Keratinocyte (primary cell): ENCODE data around the gene HRC. TPM values are rescaled to one million over a fixed set of nuclear protein-coding genes. Genes with fewer than 3 reads are reported as not detected.

Experiments
- DNase-seq: peaks from one replicate; pipeline ENCODE4 v3.0.0-alpha.2; 2011; ENCODE audit warnings: low read depth, missing footprints, low spot score
- FAIRE-seq: peaks from 2 replicates; lab custom pipeline; 2011; peaks lifted over from hg19 to GRCh38; lab: Jason Lieb, UNC
- H2AFZ ChIP-seq: 2 replicates; pipeline ENCODE4 v1.6.0; 2012; ENCODE audit warnings: low read length, control low read depth, inconsistent platforms; ENCODE audit not compliant: control insufficient read depth
- H3K27ac ChIP-seq: 2 replicates; pipeline ENCODE4 v1.5.1; 2011; ENCODE audit warnings: low read length; ENCODE audit not compliant: control insufficient read depth, insufficient read depth
- H3K27me3 ChIP-seq: 3 replicates; pipeline ENCODE4 v1.6.0; 2011; ENCODE audit warnings: low read length; ENCODE audit not compliant: control insufficient read depth, insufficient read depth; ENCODE audit errors: extremely low read depth
- H3K36me3 ChIP-seq, 2 experiments: 2 replicates in 1 of 2; 3 replicates in 1 of 2; pipeline ENCODE4 v1.5.1; 2011; ENCODE audit warnings: low read length in 2 of 2, mild to moderate bottlenecking in 1 of 2; ENCODE audit not compliant: control insufficient read depth in 2 of 2, insufficient read depth in 2 of 2; ENCODE audit errors: extremely low read depth in 1 of 2
- H3K4me1 ChIP-seq: 3 replicates; pipeline ENCODE4 v1.5.1; 2011; ENCODE audit warnings: low read length; ENCODE audit not compliant: control insufficient read depth, insufficient read depth; ENCODE audit errors: extremely low read depth
- H3K4me2 ChIP-seq: 3 replicates; pipeline ENCODE4 v1.6.0; 2011; ENCODE audit warnings: low read depth, low read length; ENCODE audit not compliant: control insufficient read depth, insufficient read depth; ENCODE audit errors: extremely low read depth
- H3K4me3 ChIP-seq, 3 experiments: fragments of 200-600 bp in 1 of 3; sonication (generic) in 1 of 3; 2 replicates in 2 of 3; 3 replicates in 1 of 3; pipeline ENCODE4 v1.5.1; 2011 to 2016; ENCODE audit warnings: low read length in 3 of 3, mild to moderate bottlenecking in 3 of 3, control low read depth in 2 of 3, inconsistent platforms in 1 of 3, low read depth in 1 of 3, mixed read lengths in 1 of 3, mixed run types in 1 of 3, moderate library complexity in 1 of 3; ENCODE audit not compliant: control insufficient read depth in 2 of 3, insufficient read depth in 2 of 3; ENCODE audit errors: extremely low read depth in 1 of 3
- H3K79me2 ChIP-seq: 2 replicates; pipeline ENCODE4 v1.6.0; 2012; ENCODE audit warnings: low read length; ENCODE audit not compliant: control insufficient read depth, insufficient read depth
- H3K9ac ChIP-seq: 3 replicates; pipeline ENCODE4 v1.6.0; 2011; ENCODE audit warnings: low read length; ENCODE audit not compliant: control insufficient read depth, insufficient read depth; ENCODE audit errors: extremely low read depth
- H3K9me1 ChIP-seq: 3 replicates; pipeline ENCODE4 v1.6.0; 2011; ENCODE audit warnings: low read length; ENCODE audit not compliant: control insufficient read depth, insufficient read depth; ENCODE audit errors: extremely low read depth
- H3K9me3 ChIP-seq: 2 replicates; pipeline ENCODE4 v1.5.1; 2012; ENCODE audit warnings: low read depth, low read length; ENCODE audit not compliant: control insufficient read depth
- H4K20me1 ChIP-seq: 3 replicates; pipeline ENCODE4 v1.6.0; 2011; ENCODE audit warnings: low read length; ENCODE audit not compliant: control insufficient read depth, insufficient read depth; ENCODE audit errors: extremely low read depth
- CTCF ChIP-seq, 3 experiments: IDR thresholded peaks in 1 of 3; conservative IDR thresholded peaks in 1 of 3; optimal IDR thresholded peaks in 1 of 3; 2 replicates in 2 of 3; 3 replicates in 1 of 3; pipeline versions ENCODE3 to v1.5.1; 2011; ENCODE audit warnings: low read length in 3 of 3, mild to moderate bottlenecking in 3 of 3, moderate library complexity in 2 of 3, control low read depth in 1 of 3, inconsistent platforms in 1 of 3; ENCODE audit not compliant: insufficient read depth in 2 of 3; ENCODE audit errors: extremely low read depth in 1 of 3
- EZH2 ChIP-seq: IDR thresholded peaks from one replicate; pipeline ENCODE4 v1.6.1; 2012; ENCODE audit warnings: inconsistent platforms, mild to moderate bottlenecking, low read length, moderate library complexity
- dilution Hi-C: fragments of 300-500 bp; cut with MboI; formaldehyde crosslinking; loops from one replicate; pipeline ENCODE4 v1.7.0; 2020; ENCODE audit warnings: low sequenced_read_pairs; ENCODE audit not compliant: extremely low pct_ligation_motif_present
- polyA plus RNA-seq, 5 experiments: library from polyadenylated mRNA; depleted of rRNA in 3 of 5; stranded (reverse) in 3 of 5; stranded (forward) in 1 of 5; unstranded in 1 of 5; fragments of >200 nt; gene quantifications; 1 replicate in 1 of 5; 2 replicates in 3 of 5; 3 replicates in 1 of 5; pipeline versions ENCODE4 v1.2.1 to v1.2.3, GENCODE V29; 2011 to 2012; ENCODE audit warnings: missing spikeins in 2 of 5, low read depth in 1 of 5, low replicate concordance in 1 of 5

HRC gene
- polyA plus RNA-seq, 1 donor (not counting 4 experiments of a cell fraction or from before 2014, with no cell fraction given): 0.08 TPM

- H3K9me1 ChIP-seq: no peaks in the 10 kb centered on the region
- no peaks in the 10 kb centered on the region for H3K27me3 ChIP-seq
- peaks cover 23% of the 10 kb centered on the region for H3K4me1 ChIP-seq
- DNase-seq: no peak
- no peak overlapping the region for H3K27ac ChIP-seq
- H3K9me3 ChIP-seq: no peaks in the 10 kb centered on the region
- H3K79me2 ChIP-seq: peaks cover 7% of the 10 kb centered on the region
- dilution Hi-C loops: no loop called here
- no peak overlapping the region for H2AFZ ChIP-seq
- no peak for FAIRE-seq
- no peaks in the 10 kb centered on the region for H3K36me3 ChIP-seq
- H3K4me3 ChIP-seq: no peak overlapping the region
- no peaks in the 10 kb centered on the region for H4K20me1 ChIP-seq
- no peak overlapping the region for H3K9ac ChIP-seq
- no peak overlapping the region for H3K4me2 ChIP-seq
- TF ChIP-seq EZH2 (no peak), CTCF (optimal IDR thresholded peaks at IDR 0.05 in 1 of 3, IDR thresholded peaks at IDR 0.05 in 1 of 3, conservative IDR thresholded peaks at IDR 0.05 in 1 of 3; ENCODE audit: extremely low read depth in 1 of 3, insufficient read depth in 2 of 3, low read length in 3 of 3) (no peak)
Observed at GRCh38 chr19:49154279-49154678, 917 bp downstream of the HRC start.

- H4K20me1 ChIP-seq: no peaks in the 10 kb centered on the region
- H3K9me3 ChIP-seq: no peaks in the 10 kb centered on the region
- H3K9ac ChIP-seq: no peak overlapping the region
- no peak overlapping the region for H3K27ac ChIP-seq
- no peak overlapping the region for H3K4me3 ChIP-seq
- no peak overlapping the region for H2AFZ ChIP-seq
- H3K9me1 ChIP-seq: no peaks in the 10 kb centered on the region
- FAIRE-seq (no peak), DNase-seq (no peak)
- H3K4me2 ChIP-seq: no peak overlapping the region
- H3K79me2 ChIP-seq: peaks cover 5% of the 10 kb centered on the region
- no peak for TF ChIP-seq CTCF (optimal IDR thresholded peaks at IDR 0.05 in 1 of 3, IDR thresholded peaks at IDR 0.05 in 1 of 3, conservative IDR thresholded peaks at IDR 0.05 in 1 of 3; ENCODE audit: extremely low read depth in 1 of 3, insufficient read depth in 2 of 3, low read length in 3 of 3)
- TF ChIP-seq EZH2: no peak
- H3K4me1 ChIP-seq: peaks cover 23% of the 10 kb centered on the region
- no peaks in the 10 kb centered on the region for H3K27me3 ChIP-seq
- dilution Hi-C loops: no loop called here
- H3K36me3 ChIP-seq: no peaks in the 10 kb centered on the region
Observed at GRCh38 chr19:49153167-49153809, 1.9 kb downstream of the HRC start.
